H9 (cell line): Measurements from ENCODE around the gene TAS2R3. TPM values are rescaled to one million over a fixed set of nuclear protein-coding genes. Genes with fewer than 3 reads are reported as not detected.

Source experiments
- DNase-seq: peaks from one replicate; pipeline ENCODE4 v3.0.0-alpha.2; 2017
- H2AFZ ChIP-seq: one replicate; pipeline ENCODE4 v1.6.1; 2013; ENCODE audit warnings: mild to moderate bottlenecking, low read length, control low read depth, moderate library complexity
- H2AK5ac ChIP-seq: 2 replicates; pipeline ENCODE4 v1.6.1; 2013; ENCODE audit warnings: low read length, control low read depth, mixed read lengths; ENCODE audit not compliant: insufficient read length
- H2BK120ac ChIP-seq: one replicate; pipeline ENCODE4 v1.6.1; 2013; ENCODE audit warnings: low read depth, mild to moderate bottlenecking, low read length, control low read depth, inconsistent platforms; ENCODE audit not compliant: poor library complexity, severe bottlenecking
- H2BK12ac ChIP-seq: 2 replicates; pipeline ENCODE4 v1.6.1; 2013; ENCODE audit warnings: low read length, control low read depth, mixed read lengths, low read depth; ENCODE audit not compliant: insufficient read length
- H2BK15ac ChIP-seq: 2 replicates; pipeline ENCODE4 v1.6.1; 2013; ENCODE audit warnings: low read depth, low read length, control low read depth
- H2BK20ac ChIP-seq: one replicate; pipeline ENCODE4 v1.6.1; 2013; ENCODE audit warnings: low read depth, mild to moderate bottlenecking, low read length, control low read depth, inconsistent platforms; ENCODE audit not compliant: poor library complexity, severe bottlenecking
- H2BK5ac ChIP-seq: 2 replicates; pipeline ENCODE4 v1.6.1; 2013; ENCODE audit warnings: low read length, control low read depth, mixed read lengths; ENCODE audit not compliant: insufficient read length
- H3K14ac ChIP-seq: 2 replicates; pipeline ENCODE4 v1.6.1; 2013; ENCODE audit warnings: low read length, control low read depth; ENCODE audit not compliant: insufficient read depth
- H3K18ac ChIP-seq: 2 replicates; pipeline ENCODE4 v1.6.1; 2013; ENCODE audit warnings: low read depth, mild to moderate bottlenecking, mixed read lengths, low read length, control low read depth; ENCODE audit not compliant: insufficient read length
- H3K23ac ChIP-seq: 2 replicates; pipeline ENCODE4 v1.6.1; 2013; ENCODE audit warnings: low read length, control low read depth, mixed read lengths, low read depth; ENCODE audit not compliant: insufficient read length
- H3K23me2 ChIP-seq: 2 replicates; pipeline ENCODE4 v1.6.1; 2013; ENCODE audit warnings: low read depth, mild to moderate bottlenecking, mixed read lengths, low read length, control low read depth; ENCODE audit not compliant: insufficient read length, poor library complexity, severe bottlenecking
- H3K27ac ChIP-seq: 2 replicates; pipeline ENCODE4 v1.5.1; 2013; ENCODE audit warnings: low read length, control low read depth, mixed read lengths, low read depth; ENCODE audit not compliant: insufficient read length
- H3K27me3 ChIP-seq: 2 replicates; pipeline ENCODE4 v1.6.1; 2013; ENCODE audit warnings: low read length, control low read depth, inconsistent platforms; ENCODE audit not compliant: insufficient read depth
- H3K4ac ChIP-seq: 2 replicates; pipeline ENCODE4 v1.6.1; 2013; ENCODE audit warnings: low read depth, mild to moderate bottlenecking, control low read depth, inconsistent platforms, low read length, moderate library complexity
- H3K4me1 ChIP-seq: 2 replicates; pipeline ENCODE4 v1.6.1; 2013; ENCODE audit warnings: low read length, control low read depth, inconsistent platforms; ENCODE audit not compliant: insufficient read depth
- H3K4me2 ChIP-seq: 2 replicates; pipeline ENCODE4 v1.6.1; 2013; ENCODE audit warnings: low read length, control low read depth, mixed read lengths; ENCODE audit not compliant: insufficient read length, insufficient read depth
- H3K56ac ChIP-seq: 2 replicates; pipeline ENCODE4 v1.6.1; 2013; ENCODE audit warnings: low read depth, mild to moderate bottlenecking, mixed read lengths, low read length, control low read depth; ENCODE audit not compliant: insufficient read length
- H3K79me1 ChIP-seq: 2 replicates; pipeline ENCODE4 v1.6.1; 2013; ENCODE audit warnings: low read depth, mild to moderate bottlenecking, moderate library complexity, low read length, control low read depth, inconsistent platforms; ENCODE audit not compliant: insufficient read depth, poor library complexity, severe bottlenecking
- H3K79me2 ChIP-seq: 2 replicates; pipeline ENCODE4 v1.6.1; 2013; ENCODE audit warnings: low read length, control low read depth, inconsistent platforms; ENCODE audit not compliant: insufficient read depth
- H3K9ac ChIP-seq: 2 replicates; pipeline ENCODE4 v1.6.1; 2013; ENCODE audit warnings: low read length, control low read depth, mixed read lengths; ENCODE audit not compliant: insufficient read length; ENCODE audit errors: extremely low read depth
- H3K9me3 ChIP-seq: one replicate; pipeline ENCODE4 v1.6.1; 2013; ENCODE audit warnings: low read depth, low read length, inconsistent platforms; ENCODE audit not compliant: control insufficient read depth
- H3T11ph ChIP-seq: one replicate; pipeline ENCODE4 v1.6.1; 2013; ENCODE audit warnings: mild to moderate bottlenecking, low read length, control low read depth, inconsistent platforms
- H4K20me1 ChIP-seq: one replicate; pipeline ENCODE4 v1.6.1; 2013; ENCODE audit not compliant: control insufficient read depth, insufficient read length, insufficient read depth
- H4K5ac ChIP-seq: 2 replicates; pipeline ENCODE4 v1.6.1; 2013; ENCODE audit warnings: low read depth, mild to moderate bottlenecking, mixed read lengths, low read length, control low read depth; ENCODE audit not compliant: insufficient read length
- H4K8ac ChIP-seq: replicated peaks from 2 replicates; pipeline ENCODE4 v1.6.1; 2013; ENCODE audit warnings: low read length, control low read depth, mixed read lengths, low read depth; ENCODE audit not compliant: insufficient read length
- H4K91ac ChIP-seq: 2 replicates; pipeline ENCODE4 v1.6.1; 2013; ENCODE audit warnings: low read depth, mild to moderate bottlenecking, moderate library complexity, mixed read lengths, low read length, control low read depth; ENCODE audit not compliant: insufficient read length
- H3K27ac Mint-ChIP-seq, 3 experiments: 2 replicates in 2 of 3; 3 replicates in 1 of 3; pipeline ENCODE4 v1.8.0; 2020 to 2021; ENCODE audit warnings: mixed read lengths in 3 of 3, mild to moderate bottlenecking in 1 of 3, moderate library complexity in 1 of 3
- H3K27me3 Mint-ChIP-seq: 2 replicates; pipeline ENCODE4 v1.8.0; 2021; ENCODE audit warnings: low read depth, mild to moderate bottlenecking, moderate library complexity, mixed read lengths
- H3K36me3 Mint-ChIP-seq, 3 experiments: 2 replicates in 2 of 3; 3 replicates in 1 of 3; pipeline ENCODE4 v1.8.0; 2020 to 2021; ENCODE audit warnings: low read depth in 3 of 3, mixed read lengths in 3 of 3; ENCODE audit not compliant: insufficient read depth in 1 of 3
- H3K4me1 Mint-ChIP-seq, 2 experiments: 2 replicates each; pipeline ENCODE4 v1.8.0; 2020; ENCODE audit warnings: mixed read lengths in 2 of 2
- H3K4me3 Mint-ChIP-seq, 2 experiments: 2 replicates in 1 of 2; 3 replicates in 1 of 2; pipeline ENCODE4 v1.8.0; 2020 to 2021; ENCODE audit warnings: mild to moderate bottlenecking in 2 of 2, mixed read lengths in 2 of 2, moderate library complexity in 1 of 2
- H3K9me3 Mint-ChIP-seq, 2 experiments: 2 replicates in 1 of 2; 3 replicates in 1 of 2; pipeline ENCODE4 v1.8.0; 2020; ENCODE audit warnings: mild to moderate bottlenecking in 2 of 2, mixed read lengths in 2 of 2, moderate library complexity in 1 of 2
- CTCF ChIP-seq: fragments of 200-600 bp; sonication (generic); conservative IDR thresholded peaks from 3 replicates; pipeline ENCODE4 v1.8.0; 2021; ENCODE audit warnings: antibody characterized with exemption, mild to moderate bottlenecking
- WGBS: extraction: QIAGEN DNeasy Blood & Tissue Kit; methylation state at CpG from one replicate; pipeline ENCODE4 v1.1.7; 2013; ENCODE audit warnings: missing lambda C conversion rate, low lambda C conversion rate, mixed read lengths; ENCODE audit not compliant: insufficient read length; ENCODE audit errors: extremely low coverage; 5-methylcytosine and 5-hydroxymethylcytosine counted together
- total RNA-seq: library from RNA; stranded (reverse); gene quantifications from 2 replicates; pipeline ENCODE4 v1.2.1, GENCODE V29; 2021

Gene TAS2R3
- total RNA-seq, 1 experiment from 2014 or later: 1.2 TPM

- Histone ChIP-seq H3K4me2 (no peak overlapping the region), H2AFZ (no peak overlapping the region)
- no CpG with 5 or more reads among the region's 2 CpGs for WGBS
These were observed 24.4 kb downstream of the TAS2R3 start for GRCh38 chr7:141788296-141788695.

More at GRCh38 chr7:141788296-141788695, 24.4 kb downstream of the TAS2R3 start:
- H2BK120ac ChIP-seq: no peak overlapping the region
- H3K9ac ChIP-seq: no peak overlapping the region
- no peak overlapping the region for H3K4me3 Mint-ChIP-seq
- no peak for TF ChIP-seq CTCF
- no peak overlapping the region for H2BK12ac ChIP-seq
- H3K23ac ChIP-seq: no peak overlapping the region
- H3K79me2 ChIP-seq: no peaks in the 10 kb centered on the region
- no peak for DNase-seq
- H3K4me1 ChIP-seq: no peaks in the 10 kb centered on the region
- no peaks in the 10 kb centered on the region for H3K4me1 Mint-ChIP-seq
- H3K9me3 Mint-ChIP-seq: no peaks in the 10 kb centered on the region
- H3K27me3 ChIP-seq: no peaks in the 10 kb centered on the region
- H3K27me3 Mint-ChIP-seq: no peaks in the 10 kb centered on the region
- no peak overlapping the region for H2AK5ac ChIP-seq
- no peaks in the 10 kb centered on the region for H3K9me3 ChIP-seq
- no peak overlapping the region for H3K18ac ChIP-seq
- no peak overlapping the region for H4K5ac ChIP-seq
- no peak overlapping the region for H2BK20ac ChIP-seq
- no peak overlapping the region for H4K8ac ChIP-seq
- peaks cover 2 to 8% (median 7%) of the 10 kb centered on the region in 3 experiments; a peak in 4 of 7 replicates for H3K36me3 Mint-ChIP-seq
- no peak overlapping the region for H4K91ac ChIP-seq
- no peaks in the 10 kb centered on the region for H4K20me1 ChIP-seq
- H3K27ac Mint-ChIP-seq: no peak overlapping the region
- no peak overlapping the region for H3K4ac ChIP-seq
- no peak overlapping the region for H2BK15ac ChIP-seq
- no peak overlapping the region for H3K56ac ChIP-seq
- no peak overlapping the region for H2BK5ac ChIP-seq
- H3K23me2 ChIP-seq: no peaks in the 10 kb centered on the region
- H3K14ac ChIP-seq: no peak overlapping the region
- no peak overlapping the region for H3K27ac ChIP-seq
- no peak overlapping the region for H3T11ph ChIP-seq
- no peaks in the 10 kb centered on the region for H3K79me1 ChIP-seq
